Lower leg skin (tissue), 4 donors: ENCODE measurements around the gene RABGAP1. TPM values are rescaled to one million over a fixed set of nuclear protein-coding genes. Genes with fewer than 3 reads are reported as not detected.

Experiments used
- DNase-seq, 2 donors: peaks; one replicate each; pipeline ENCODE4 v3.0.0-alpha.2; 2019; ENCODE audit warnings: low spot score in 2 of 2
- H3K4me3 ChIP-seq: fragments of 200-600 bp; sonication (generic); 2 replicates; pipeline ENCODE4 v1.5.1; 2017; ENCODE audit warnings: mild to moderate bottlenecking, low read depth; ENCODE audit not compliant: poor library complexity, severe bottlenecking
- POLR2A ChIP-seq, 2 donors: fragments of 450-650 bp; IDR thresholded peaks; one replicate each; pipeline ENCODE4 v1.6.1; 2016 to 2017; ENCODE audit warnings: antibody characterized with exemption in 2 of 2, mild to moderate bottlenecking in 1 of 2, moderate library complexity in 1 of 2
- WGBS, 2 donors: methylation state at CpG; one replicate each; pipeline ENCODE4 v1.1.5; 2018; 5-methylcytosine and 5-hydroxymethylcytosine counted together
- intact Hi-C: fragments of 100-400 bp; cut with DNase I; formaldehyde crosslinking; loops from one replicate; pipeline ENCODE4 v1.15.0; 2023; ENCODE audit warnings: low total_unique reads
- total RNA-seq, 4 donors: library from RNA; depleted of rRNA; stranded (reverse); fragments of >200 nt; gene quantifications; one replicate each; pipeline ENCODE4 v1.1.0, GENCODE V29; 2016
- TF ChIP-seq, protein P1 (sequence below), 3 donors: fragments of 450-650 bp; IDR thresholded peaks; one replicate each; pipeline ENCODE4 v1.5.1; 2016; ENCODE audit warnings: antibody characterized with exemption in 3 of 3, mild to moderate bottlenecking in 3 of 3, moderate library complexity in 2 of 3

The RABGAP1 gene
- total RNA-seq, 4 donors from 2014 or later = 36.7 to 52.1 (median 45.4) TPM

DNA sequence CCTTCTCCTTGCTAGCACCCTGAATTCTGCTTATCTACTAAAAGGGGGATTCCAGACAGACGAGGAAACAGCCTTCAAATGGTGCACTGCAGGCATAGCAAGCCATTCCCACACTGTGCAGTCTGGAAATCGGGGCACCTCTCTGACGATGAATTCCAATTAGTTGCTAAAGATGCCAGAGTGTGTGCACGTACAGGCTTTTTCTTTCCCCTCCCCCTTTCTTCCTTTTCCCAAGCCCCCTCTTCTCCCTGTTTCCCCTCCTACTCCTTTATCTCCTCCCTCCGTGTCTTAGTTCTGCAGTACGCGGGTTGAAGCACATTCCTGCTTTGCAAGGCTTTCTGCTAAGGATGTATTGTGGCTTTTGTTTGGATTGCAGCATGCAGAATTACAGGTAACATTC is 92.5 kb downstream of the RABGAP1 start, which contains the start of gene GPR21:
GPR21 (plus strand) TSS at position 316 of the 400 bp plus-strand sequence. CDS start 900 bp downstream, outside the sequence.
- intact Hi-C loops = no loop called here
- WGBS, 2 donors = 72 to 80% methylated on average over 7 of the region's 7 CpGs
- H3K4me3 ChIP-seq = no peak within 1 kb of the TSS
- no peak for DNase-seq
- TF ChIP-seq, protein P1, sequence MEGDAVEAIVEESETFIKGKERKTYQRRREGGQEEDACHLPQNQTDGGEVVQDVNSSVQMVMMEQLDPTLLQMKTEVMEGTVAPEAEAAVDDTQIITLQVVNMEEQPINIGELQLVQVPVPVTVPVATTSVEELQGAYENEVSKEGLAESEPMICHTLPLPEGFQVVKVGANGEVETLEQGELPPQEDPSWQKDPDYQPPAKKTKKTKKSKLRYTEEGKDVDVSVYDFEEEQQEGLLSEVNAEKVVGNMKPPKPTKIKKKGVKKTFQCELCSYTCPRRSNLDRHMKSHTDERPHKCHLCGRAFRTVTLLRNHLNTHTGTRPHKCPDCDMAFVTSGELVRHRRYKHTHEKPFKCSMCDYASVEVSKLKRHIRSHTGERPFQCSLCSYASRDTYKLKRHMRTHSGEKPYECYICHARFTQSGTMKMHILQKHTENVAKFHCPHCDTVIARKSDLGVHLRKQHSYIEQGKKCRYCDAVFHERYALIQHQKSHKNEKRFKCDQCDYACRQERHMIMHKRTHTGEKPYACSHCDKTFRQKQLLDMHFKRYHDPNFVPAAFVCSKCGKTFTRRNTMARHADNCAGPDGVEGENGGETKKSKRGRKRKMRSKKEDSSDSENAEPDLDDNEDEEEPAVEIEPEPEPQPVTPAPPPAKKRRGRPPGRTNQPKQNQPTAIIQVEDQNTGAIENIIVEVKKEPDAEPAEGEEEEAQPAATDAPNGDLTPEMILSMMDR (IDR thresholded peaks at IDR 0.05) = no peak
- no peak for TF ChIP-seq POLR2A (IDR thresholded peaks at IDR 0.05)

- 58 to 65% methylated on average over 8 of the region's 8 CpGs for WGBS, 2 donors
- no peak for DNase-seq
- intact Hi-C loops = no loop called here
- TF ChIP-seq, protein P1 (IDR thresholded peaks at IDR 0.05) = no peak
- no peak for TF ChIP-seq POLR2A (IDR thresholded peaks at IDR 0.05)
- H3K4me3 ChIP-seq = no peak overlapping the region
Measured at GRCh38 chr9:123033864-123034601, 93.2 kb downstream of the RABGAP1 start.

GRCh38 chr9:123034881-123035510 is 94.2 kb downstream of the RABGAP1 start:
- intact Hi-C loops = no loop called here
- WGBS, 2 donors = 85 to 89% methylated on average over 13 of the region's 13 CpGs
- TF ChIP-seq, protein P1 (IDR thresholded peaks at IDR 0.05) = no peak
- no peak for TF ChIP-seq POLR2A (IDR thresholded peaks at IDR 0.05)
- DNase-seq = no peak
- H3K4me3 ChIP-seq = no peak overlapping the region

DNA sequence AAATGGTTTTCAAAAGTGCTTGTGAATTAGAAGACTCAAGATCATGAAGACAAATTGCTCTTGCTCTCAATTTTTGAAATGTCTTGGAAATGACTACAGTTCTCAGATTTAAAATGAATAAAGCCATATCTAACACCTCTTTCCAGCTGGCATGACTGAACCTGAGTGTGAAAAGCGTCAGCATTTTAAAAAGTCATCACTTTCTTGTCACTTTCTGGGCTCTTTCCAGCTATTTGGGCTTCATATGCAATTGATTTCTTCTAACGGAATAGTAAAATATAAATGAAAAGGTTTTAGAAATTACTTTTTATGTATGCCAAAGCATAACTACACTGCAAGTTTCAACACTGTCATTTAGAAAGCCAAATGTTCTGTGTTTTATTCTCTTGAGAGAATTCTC is 95.0 kb downstream of the RABGAP1 start:
- no peak overlapping the region for H3K4me3 ChIP-seq
- TF ChIP-seq, protein P1 (IDR thresholded peaks at IDR 0.05) = no peak
- TF ChIP-seq POLR2A (IDR thresholded peaks at IDR 0.05) = no peak
- intact Hi-C loops = no loop called here
- no peak for DNase-seq
- WGBS, 2 donors = 56 to 57% methylated on average over 2 of the region's 2 CpGs

DNA sequence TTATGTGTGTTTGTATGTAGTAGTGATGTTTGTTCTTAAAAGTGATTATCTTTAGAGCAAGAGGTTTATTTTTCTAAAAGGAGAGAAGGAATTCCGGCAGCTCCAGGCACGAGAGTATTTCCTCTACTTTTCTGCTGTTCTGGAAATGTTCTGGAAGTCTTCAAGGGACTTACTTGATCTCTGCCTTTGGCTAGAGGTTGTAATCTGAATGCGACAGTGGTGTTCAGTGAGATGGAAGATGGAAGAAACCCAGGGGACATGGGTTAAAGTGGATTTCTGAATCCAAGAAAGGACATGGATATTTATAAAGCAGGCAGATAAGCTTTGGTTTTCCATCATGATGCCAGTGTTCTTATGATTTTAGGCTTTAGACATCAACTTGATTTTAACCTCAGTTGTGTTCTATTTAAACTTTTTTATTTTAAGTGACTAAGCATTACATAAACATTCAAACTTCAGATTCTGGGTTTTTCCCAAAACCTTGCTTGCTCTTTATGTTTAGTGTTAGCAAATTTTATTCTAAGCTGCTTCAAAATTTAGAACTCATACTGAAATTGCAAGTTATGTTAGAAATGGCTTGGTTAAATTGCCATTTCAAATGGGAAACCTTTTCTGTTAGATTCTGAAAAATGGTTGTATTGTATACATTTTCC is 96.2 kb downstream of the RABGAP1 start:
- TF ChIP-seq, protein P1 (IDR thresholded peaks at IDR 0.05) = no peak
- no peak for TF ChIP-seq POLR2A (IDR thresholded peaks at IDR 0.05)

More for the DNA sequence above, 96.2 kb downstream of the RABGAP1 start:
- intact Hi-C loops = no loop called here
- no peak overlapping the region for H3K4me3 ChIP-seq
- 76 to 80% methylated on average over 3 of the region's 3 CpGs for WGBS, 2 donors
- DNase-seq = no peak
